Psoas muscle (tissue), 8 donors: ENCODE results near the gene PLA1A. TPM values are rescaled to one million over a fixed set of nuclear protein-coding genes. Genes with fewer than 3 reads are reported as not detected.

Source experiments
- ATAC-seq, 4 donors: fragments of 200-7000 bp; cut with Tn5 transposase; one replicate each; pipeline ENCODE4 v1.9.1; 2020; ENCODE audit warnings: moderate library complexity in 3 of 4, mild to moderate bottlenecking in 2 of 4
- DNase-seq, 2 donors: peaks; one replicate each; pipeline ENCODE4 v3.0.0-alpha.2; 2020
- H3K27ac ChIP-seq: fragments of 200-600 bp; one replicate; pipeline ENCODE4 v1.8.0; 2022
- H3K27me3 ChIP-seq, 3 donors: fragments of 200-600 bp in 1 of 3; one replicate each; pipeline versions ENCODE4 v1.6.1 to v1.8.0; 2013 to 2022; ENCODE audit warnings: low read length in 2 of 3, mild to moderate bottlenecking in 2 of 3, moderate library complexity in 1 of 3; ENCODE audit not compliant: insufficient read depth in 3 of 3
- H3K36me3 ChIP-seq, 2 donors: fragments of 200-600 bp in 1 of 2; one replicate each; pipeline versions ENCODE4 v1.6.1 to v1.8.0; 2013 to 2022; ENCODE audit warnings: low read depth in 1 of 2, mild to moderate bottlenecking in 1 of 2, moderate library complexity in 1 of 2; ENCODE audit not compliant: insufficient read depth in 1 of 2
- H3K4me1 ChIP-seq: fragments of 200-600 bp; one replicate; pipeline ENCODE4 v1.8.0; 2022
- H3K4me3 ChIP-seq: fragments of 200-600 bp; one replicate; pipeline ENCODE4 v1.8.0; 2022; ENCODE audit warnings: mild to moderate bottlenecking
- H3K9me3 ChIP-seq: fragments of 200-600 bp; one replicate; pipeline ENCODE4 v1.8.0; 2022
- WGBS, 3 donors: extraction: QIAGEN DNeasy Blood & Tissue Kit; methylation state at CpG; one replicate each; pipeline versions ENCODE4 v1.1.6 to v1.1.7; 2013; 5-methylcytosine and 5-hydroxymethylcytosine counted together
- intact Hi-C, 2 donors: fragments of 100-400 bp; cut with DNase I; formaldehyde crosslinking; loops; one replicate each; pipeline versions ENCODE4 v1.11.0 to v1.14.2; 2022
- polyA plus RNA-seq, 3 donors: library from polyadenylated mRNA; stranded (reverse); fragments of 200-250 nt; gene quantifications; one replicate each; pipeline ENCODE4 v1.2.3, GENCODE V29; 2013
- total RNA-seq, 4 donors: library from RNA; stranded (reverse); fragmentation: NEBNext Ultra II Directional in 2 of 4; extraction: Animal tissue kit (Norgen Biotek cat#: 25700) in 2 of 4; gene quantifications; one replicate each; pipeline versions ENCODE4 v1.2.1 to v1.2.4, GENCODE V29; 2021 to 2023
- TF ChIP-seq, protein P1 (sequence below): fragments of 200-600 bp; IDR thresholded peaks from one replicate; pipeline ENCODE4 v1.8.0; 2022; ENCODE audit warnings: antibody characterized with exemption
- donor health status: healthy with polysubstance abuse.
- donor health status: DM: no; HTN: no; CAD: no; lungs with moderate emphysema.
- donor health status: Bipolar disorder and iron deficiency.
- donor health status: healthy.
- donor health status: DM: yes; HTN: yes; CAD: no.
- donor health status: DM: no; HTN: no; CAD: no.
- donor health status: DM: no; HTN: no; CAD: no.
- donor health status: DM: yes; HTN: yes; CAD: no.

The PLA1A gene
- total and polyA plus RNA-seq, 7 donors = 1.1 to 11.7 (median 2.5) TPM

DNA sequence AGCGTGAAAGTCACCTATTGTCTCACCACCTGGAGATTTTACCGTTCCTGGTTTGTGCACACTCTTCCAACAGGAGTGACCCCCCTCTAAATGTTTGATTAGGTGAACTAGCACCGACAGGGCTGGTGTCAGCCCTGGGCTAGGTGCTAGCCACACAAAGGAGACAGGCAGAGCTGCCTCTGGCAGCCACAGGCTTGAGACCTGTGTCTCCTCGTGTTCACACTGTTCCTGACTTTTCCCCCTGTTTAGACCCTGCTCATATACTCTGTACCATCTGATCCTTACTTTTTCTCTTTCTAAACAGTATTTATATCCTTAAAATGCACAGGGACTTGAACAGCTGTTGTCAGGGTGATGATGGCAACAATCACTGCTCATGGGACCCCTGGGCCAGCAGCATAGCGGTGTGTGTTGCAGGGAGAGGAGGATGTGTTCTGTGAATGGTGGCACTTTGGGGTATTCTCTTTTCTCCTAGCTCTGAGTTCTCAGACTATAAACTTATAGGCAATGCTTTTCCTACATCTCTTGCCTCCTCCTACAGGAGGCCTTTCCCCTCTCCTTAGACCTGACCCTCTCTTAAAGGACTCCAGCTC is 43.8 kb upstream of the PLA1A start:
- DNase-seq (no peak), ATAC-seq (no peak)
- H3K27ac ChIP-seq = no peak overlapping the region
- H3K36me3 ChIP-seq = no peaks in the 10 kb centered on the region
- TF ChIP-seq, protein P1, sequence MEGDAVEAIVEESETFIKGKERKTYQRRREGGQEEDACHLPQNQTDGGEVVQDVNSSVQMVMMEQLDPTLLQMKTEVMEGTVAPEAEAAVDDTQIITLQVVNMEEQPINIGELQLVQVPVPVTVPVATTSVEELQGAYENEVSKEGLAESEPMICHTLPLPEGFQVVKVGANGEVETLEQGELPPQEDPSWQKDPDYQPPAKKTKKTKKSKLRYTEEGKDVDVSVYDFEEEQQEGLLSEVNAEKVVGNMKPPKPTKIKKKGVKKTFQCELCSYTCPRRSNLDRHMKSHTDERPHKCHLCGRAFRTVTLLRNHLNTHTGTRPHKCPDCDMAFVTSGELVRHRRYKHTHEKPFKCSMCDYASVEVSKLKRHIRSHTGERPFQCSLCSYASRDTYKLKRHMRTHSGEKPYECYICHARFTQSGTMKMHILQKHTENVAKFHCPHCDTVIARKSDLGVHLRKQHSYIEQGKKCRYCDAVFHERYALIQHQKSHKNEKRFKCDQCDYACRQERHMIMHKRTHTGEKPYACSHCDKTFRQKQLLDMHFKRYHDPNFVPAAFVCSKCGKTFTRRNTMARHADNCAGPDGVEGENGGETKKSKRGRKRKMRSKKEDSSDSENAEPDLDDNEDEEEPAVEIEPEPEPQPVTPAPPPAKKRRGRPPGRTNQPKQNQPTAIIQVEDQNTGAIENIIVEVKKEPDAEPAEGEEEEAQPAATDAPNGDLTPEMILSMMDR = no peak
- no peaks in the 10 kb centered on the region for H3K9me3 ChIP-seq
- H3K4me1 ChIP-seq = no peaks in the 10 kb centered on the region
- H3K4me3 ChIP-seq = no peak overlapping the region
- 65 to 77% (median 70%) methylated on average over 5 of the region's 5 CpGs for WGBS, 3 donors
- intact Hi-C loops = no loop called here
- no peaks in the 10 kb centered on the region for H3K27me3 ChIP-seq

DNA sequence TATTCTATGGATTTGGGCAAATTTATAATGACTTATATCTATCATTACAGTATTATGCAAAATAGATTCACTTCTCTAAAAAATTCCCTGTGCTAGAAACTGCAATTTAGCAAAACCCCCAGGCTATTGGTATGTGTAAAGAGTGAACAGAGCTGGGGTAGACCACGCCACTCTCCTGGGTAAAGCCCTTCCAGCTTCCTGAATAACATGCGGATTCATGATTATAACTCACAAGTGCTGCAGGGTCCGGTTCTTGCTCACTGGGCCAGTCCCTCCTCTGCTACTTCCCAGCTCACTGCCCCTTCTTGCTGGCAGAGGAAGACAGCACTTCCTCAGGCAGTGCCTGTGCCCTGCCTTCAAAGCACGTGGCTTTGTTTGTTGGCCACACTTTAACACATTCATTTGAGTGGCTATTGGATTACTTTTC is 42.4 kb upstream of the PLA1A start:
- intact Hi-C loops = no loop called here
- DNase-seq (no peak), ATAC-seq (no peak)
- no peaks in the 10 kb centered on the region for H3K4me1 ChIP-seq
- no peak overlapping the region for H3K4me3 ChIP-seq
- H3K36me3 ChIP-seq = no peaks in the 10 kb centered on the region
- no peaks in the 10 kb centered on the region for H3K27me3 ChIP-seq
- TF ChIP-seq, protein P1 = no peak
- WGBS, 3 donors = 63 to 70% (median 65%) methylated on average over 4 of the region's 4 CpGs
- H3K27ac ChIP-seq = no peak overlapping the region
- no peaks in the 10 kb centered on the region for H3K9me3 ChIP-seq

DNA sequence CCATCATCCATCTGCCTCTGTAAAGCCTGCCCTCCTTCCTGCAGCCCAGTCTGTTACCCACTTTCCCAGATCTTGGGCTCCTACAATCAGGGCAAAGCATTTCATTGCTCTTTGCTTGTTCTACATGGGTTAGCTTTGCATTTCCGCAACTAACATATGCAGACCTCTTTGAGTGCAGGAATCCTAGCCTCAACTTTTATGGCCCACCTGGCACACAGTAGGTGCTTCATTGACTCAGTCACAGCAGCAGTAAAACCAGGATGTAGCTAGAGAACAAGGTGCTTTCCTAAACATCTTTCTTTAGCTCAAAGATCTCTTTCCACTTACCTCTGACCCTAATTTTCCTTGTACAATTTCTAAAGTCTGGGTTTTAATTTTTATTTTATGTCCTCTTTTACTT is 41.8 kb upstream of the PLA1A start:
- no peak overlapping the region for H3K27ac ChIP-seq
- no peak overlapping the region for H3K4me3 ChIP-seq
- 65 to 100% (median 97%) methylated on average over 1 of the region's 1 CpG for WGBS, 3 donors
- DNase-seq = no peak
- intact Hi-C loops = no loop called here
- H3K4me1 ChIP-seq = no peaks in the 10 kb centered on the region
- no peaks in the 10 kb centered on the region for H3K27me3 ChIP-seq
- no peak for ATAC-seq
- TF ChIP-seq, protein P1 = no peak
- H3K9me3 ChIP-seq = no peaks in the 10 kb centered on the region
- no peaks in the 10 kb centered on the region for H3K36me3 ChIP-seq

DNA sequence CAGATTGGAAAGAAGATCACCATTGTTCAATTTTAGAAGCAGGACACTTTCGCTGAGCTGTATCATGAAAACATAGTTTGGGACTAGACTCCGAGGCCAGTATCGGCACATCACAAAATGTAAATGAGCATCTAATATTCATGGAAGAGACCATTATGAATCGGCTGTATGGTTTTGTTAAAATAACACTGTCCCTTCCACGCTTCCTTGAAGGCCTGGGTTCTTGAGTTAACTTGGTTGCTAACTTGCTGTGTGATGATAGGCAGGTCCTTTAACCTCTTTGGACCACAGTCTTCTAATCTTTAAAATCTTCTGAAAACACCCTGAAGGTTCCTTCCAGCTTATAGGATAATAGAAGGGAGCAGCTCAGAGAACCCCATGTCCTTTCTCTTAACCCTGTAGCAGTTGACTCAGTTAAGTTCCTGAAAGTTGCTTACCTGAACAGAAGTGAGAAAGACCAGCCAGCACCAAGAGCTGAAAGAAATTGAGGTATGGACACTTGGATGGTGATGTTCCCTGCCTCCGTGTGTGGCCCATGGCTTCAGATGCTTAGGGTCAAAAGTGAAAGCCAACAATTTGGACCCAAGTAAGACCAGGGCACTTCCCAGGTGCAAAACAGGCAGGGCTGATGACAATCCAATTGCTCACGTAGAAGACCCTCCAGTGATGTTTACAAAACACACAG is 40.4 kb upstream of the PLA1A start:
- intact Hi-C loops = no loop called here
- TF ChIP-seq, protein P1 = no peak
- DNase-seq (no peak), ATAC-seq (no peak)
- no peaks in the 10 kb centered on the region for H3K4me1 ChIP-seq
- H3K9me3 ChIP-seq = no peaks in the 10 kb centered on the region
- H3K27ac ChIP-seq = no peak overlapping the region
- no peak overlapping the region for H3K4me3 ChIP-seq
- H3K27me3 ChIP-seq = no peaks in the 10 kb centered on the region
- H3K36me3 ChIP-seq = no peaks in the 10 kb centered on the region
- WGBS, 3 donors = 91 to 93% (median 92%) methylated on average over 7 of the region's 7 CpGs
